WERI-Rb-1 (cell line): ENCODE measurements around the gene CLRN3.

Experiments used
- DNase-seq: peaks from one replicate; pipeline ENCODE4 v3.0.0-alpha.2; 2020
- H3K27ac ChIP-seq: fragments of 250-450 bp; sonication (Bioruptor Pico); 2 replicates; pipeline ENCODE4 v1.5.1; 2020; ENCODE audit warnings: mild to moderate bottlenecking, moderate library complexity
- H3K27me3 ChIP-seq: fragments of 250-450 bp; sonication (Bioruptor Pico); 2 replicates; pipeline ENCODE4 v1.5.1; 2021; ENCODE audit warnings: mild to moderate bottlenecking, low read depth, moderate library complexity; ENCODE audit not compliant: insufficient read depth, severe bottlenecking
- H3K36me3 ChIP-seq: fragments of 250-450 bp; sonication (Bioruptor Pico); 2 replicates; pipeline ENCODE4 v1.5.1; 2020; ENCODE audit warnings: mild to moderate bottlenecking, moderate library complexity
- H3K4me3 ChIP-seq: 2 replicates; pipeline ENCODE4 v1.5.1; 2011; ENCODE audit warnings: low read depth, mild to moderate bottlenecking, control low read depth, low read length
- H3K9me3 ChIP-seq: fragments of 250-450 bp; sonication (Bioruptor Pico); 2 replicates; pipeline ENCODE4 v1.5.1; 2021; ENCODE audit warnings: mild to moderate bottlenecking, moderate library complexity; ENCODE audit not compliant: severe bottlenecking
- TF ChIP-seq, protein P1 (sequence below): IDR thresholded peaks from 2 replicates; pipeline ENCODE4 v1.5.1; 2011; ENCODE audit warnings: low read depth, mild to moderate bottlenecking, control low read depth, inconsistent platforms, low read length

CLRN3 gene

GRCh38 chr10:127890216-127890615, 2.5 kb downstream of the CLRN3 start:
- H3K27ac ChIP-seq, result no peak overlapping the region
- DNase-seq, result no peak
- H3K9me3 ChIP-seq, result no peaks in the 10 kb centered on the region
- TF ChIP-seq, protein P1, sequence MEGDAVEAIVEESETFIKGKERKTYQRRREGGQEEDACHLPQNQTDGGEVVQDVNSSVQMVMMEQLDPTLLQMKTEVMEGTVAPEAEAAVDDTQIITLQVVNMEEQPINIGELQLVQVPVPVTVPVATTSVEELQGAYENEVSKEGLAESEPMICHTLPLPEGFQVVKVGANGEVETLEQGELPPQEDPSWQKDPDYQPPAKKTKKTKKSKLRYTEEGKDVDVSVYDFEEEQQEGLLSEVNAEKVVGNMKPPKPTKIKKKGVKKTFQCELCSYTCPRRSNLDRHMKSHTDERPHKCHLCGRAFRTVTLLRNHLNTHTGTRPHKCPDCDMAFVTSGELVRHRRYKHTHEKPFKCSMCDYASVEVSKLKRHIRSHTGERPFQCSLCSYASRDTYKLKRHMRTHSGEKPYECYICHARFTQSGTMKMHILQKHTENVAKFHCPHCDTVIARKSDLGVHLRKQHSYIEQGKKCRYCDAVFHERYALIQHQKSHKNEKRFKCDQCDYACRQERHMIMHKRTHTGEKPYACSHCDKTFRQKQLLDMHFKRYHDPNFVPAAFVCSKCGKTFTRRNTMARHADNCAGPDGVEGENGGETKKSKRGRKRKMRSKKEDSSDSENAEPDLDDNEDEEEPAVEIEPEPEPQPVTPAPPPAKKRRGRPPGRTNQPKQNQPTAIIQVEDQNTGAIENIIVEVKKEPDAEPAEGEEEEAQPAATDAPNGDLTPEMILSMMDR, result no peak
- no peaks in the 10 kb centered on the region for H3K36me3 ChIP-seq
- H3K4me3 ChIP-seq, result no peak overlapping the region
- no peaks in the 10 kb centered on the region for H3K27me3 ChIP-seq

GRCh38 chr10:127889605-127890195, 3.0 kb downstream of the CLRN3 start:
- H3K36me3 ChIP-seq, result no peaks in the 10 kb centered on the region
- DNase-seq, result no peak
- TF ChIP-seq, protein P1, result no peak
- H3K4me3 ChIP-seq, result no peak overlapping the region
- no peaks in the 10 kb centered on the region for H3K27me3 ChIP-seq
- no peak overlapping the region for H3K27ac ChIP-seq
- H3K9me3 ChIP-seq, result no peaks in the 10 kb centered on the region

GRCh38 chr10:127888521-127889312, 4.0 kb downstream of the CLRN3 start:
- Histone ChIP-seq H3K27me3 (no peaks in the 10 kb centered on the region), H3K4me3 (no peak overlapping the region), H3K27ac (no peak overlapping the region), H3K36me3 (no peaks in the 10 kb centered on the region), H3K9me3 (no peaks in the 10 kb centered on the region)
- DNase-seq, result no peak
- TF ChIP-seq, protein P1, result no peak

- TF ChIP-seq, protein P1, result no peak
- no peaks in the 10 kb centered on the region for H3K27me3 ChIP-seq
- no peak for DNase-seq
- no peak overlapping the region for H3K27ac ChIP-seq
- no peak overlapping the region for H3K4me3 ChIP-seq
- H3K9me3 ChIP-seq, result no peaks in the 10 kb centered on the region
- H3K36me3 ChIP-seq, result no peaks in the 10 kb centered on the region
Measured at GRCh38 chr10:127887541-127888415, 5.0 kb downstream of the CLRN3 start.

GRCh38 chr10:127886371-127887051, 6.2 kb downstream of the CLRN3 start:
- no peak for DNase-seq
- Histone ChIP-seq H3K27me3 (no peaks in the 10 kb centered on the region), H3K4me3 (no peak overlapping the region), H3K27ac (no peak overlapping the region), H3K9me3 (no peaks in the 10 kb centered on the region), H3K36me3 (no peaks in the 10 kb centered on the region)
- TF ChIP-seq, protein P1, result no peak
